Stimulated activated CD8-positive, alpha-beta memory T cell treated with anti-CD3 and anti-CD28 coated beads, Interleukin-4, amount 100 ng/mL, for 48 hours (primary cell): Measurements from ENCODE around the gene ESAM.

ENCODE experiments used
- DNase-seq: peaks from one replicate; pipeline ENCODE4 v3.0.0-alpha.2; 2020

The ESAM gene, protein sequence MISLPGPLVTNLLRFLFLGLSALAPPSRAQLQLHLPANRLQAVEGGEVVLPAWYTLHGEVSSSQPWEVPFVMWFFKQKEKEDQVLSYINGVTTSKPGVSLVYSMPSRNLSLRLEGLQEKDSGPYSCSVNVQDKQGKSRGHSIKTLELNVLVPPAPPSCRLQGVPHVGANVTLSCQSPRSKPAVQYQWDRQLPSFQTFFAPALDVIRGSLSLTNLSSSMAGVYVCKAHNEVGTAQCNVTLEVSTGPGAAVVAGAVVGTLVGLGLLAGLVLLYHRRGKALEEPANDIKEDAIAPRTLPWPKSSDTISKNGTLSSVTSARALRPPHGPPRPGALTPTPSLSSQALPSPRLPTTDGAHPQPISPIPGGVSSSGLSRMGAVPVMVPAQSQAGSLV

GRCh38 chr11:124762105-124762623 is at the start of gene ESAM:
Gene ESAM, minus strand, starts transcription at chr11:124762290. Its CDS starts 136 bp downstream, at chr11:124762154.
- DNase-seq = peak; percentile 79

DNA sequence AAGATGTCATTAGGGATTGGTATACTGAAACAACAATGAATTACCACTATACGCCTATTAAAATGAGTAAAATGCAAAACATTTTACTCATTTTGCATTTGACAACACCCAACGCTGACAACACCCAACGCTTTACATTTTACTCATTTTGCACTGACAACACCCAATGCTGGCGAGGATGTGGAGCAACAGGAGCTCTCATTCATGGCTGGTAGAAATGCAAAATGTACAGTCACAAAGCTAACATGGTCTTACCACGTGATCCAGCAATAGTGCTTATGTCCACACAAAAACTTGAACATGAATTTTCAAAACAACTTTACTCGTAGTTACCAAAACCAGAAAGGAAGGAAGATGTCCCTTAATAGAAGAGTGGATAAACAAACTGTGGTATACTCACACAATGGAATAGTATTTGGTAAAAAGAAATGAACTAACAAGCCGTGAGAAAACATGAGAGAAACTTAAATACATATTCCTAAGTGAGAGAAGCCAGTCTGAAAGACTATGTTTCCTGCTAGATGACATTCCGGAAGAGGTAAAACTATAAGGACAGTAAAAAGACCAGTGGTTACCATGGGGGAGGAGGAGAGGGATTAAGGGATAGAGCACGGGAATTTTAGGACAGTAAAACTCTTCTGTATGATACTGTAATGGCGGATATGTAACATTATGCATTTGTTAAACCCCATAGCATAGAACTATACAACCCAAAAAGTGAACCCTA is 49.5 kb upstream of the ESAM start:
- DNase-seq = no peak

GRCh38 chr11:124807660-124808270 is 45.7 kb upstream of the ESAM start:
- DNase-seq = no peak

GRCh38 chr11:124807201-124807600 is 45.1 kb upstream of the ESAM start:
- no peak for DNase-seq

- no peak for DNase-seq
Observed at GRCh38 chr11:124804884-124805283, 42.8 kb upstream of the ESAM start.

GRCh38 chr11:124801636-124802312 is 39.7 kb upstream of the ESAM start:
- no peak for DNase-seq

- DNase-seq = no peak
Observed at GRCh38 chr11:124801014-124801413, 38.9 kb upstream of the ESAM start.

- peak; percentile 88 for DNase-seq
Observed at GRCh38 chr11:124800226-124800929, 38.3 kb upstream of the ESAM start, which contains the start of gene MSANTD2. Gene MSANTD2, minus strand, starts transcription at chr11:124800406. Its CDS starts 26 bp downstream, at chr11:124800380.

DNA sequence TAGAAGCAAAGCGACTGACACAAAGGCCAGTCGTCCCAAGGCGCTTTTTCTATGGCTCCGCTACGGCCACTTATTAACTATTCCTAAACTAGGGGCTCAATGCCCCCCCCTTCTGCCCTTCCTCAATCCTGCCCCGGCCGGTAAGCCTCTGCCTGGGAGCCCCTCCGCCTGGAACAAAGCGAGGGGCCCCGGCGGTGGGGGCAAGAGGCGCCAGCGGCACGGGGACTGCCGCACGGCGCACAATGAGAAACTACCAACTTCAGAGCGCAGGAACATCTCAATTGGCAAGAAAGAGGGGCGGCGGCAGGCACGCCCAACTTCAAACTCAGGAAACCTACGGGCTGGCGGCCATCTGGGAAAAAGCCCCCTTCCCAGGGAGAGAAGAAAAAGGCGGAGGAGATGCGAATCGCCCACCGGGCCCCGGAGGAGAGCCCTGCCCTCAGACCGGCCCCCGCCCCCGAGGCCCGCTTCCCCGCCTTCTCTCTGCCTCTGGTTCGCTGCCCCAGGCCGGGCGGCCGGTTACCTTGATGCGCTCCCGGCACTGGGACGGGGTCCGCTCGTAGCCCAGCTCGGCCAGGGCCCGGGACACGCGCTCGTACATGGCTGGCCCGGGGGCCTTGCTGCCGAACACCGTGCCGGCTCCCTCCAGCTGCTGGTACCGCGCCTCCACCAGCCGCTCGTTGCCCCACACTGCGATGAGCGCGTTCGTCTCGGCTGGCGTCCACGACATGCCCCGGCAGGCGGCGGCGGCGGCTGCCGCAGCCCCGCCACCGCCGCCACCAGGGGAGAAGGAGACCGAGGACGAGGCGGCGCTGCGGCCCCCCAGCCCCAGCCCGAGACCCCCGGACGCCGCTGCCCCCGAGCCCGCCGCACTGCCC is 37.5 kb upstream of the ESAM start:
- DNase-seq = peak; percentile 63

GRCh38 chr11:124798991-124799347 is 36.9 kb upstream of the ESAM start:
- no peak for DNase-seq

DNA sequence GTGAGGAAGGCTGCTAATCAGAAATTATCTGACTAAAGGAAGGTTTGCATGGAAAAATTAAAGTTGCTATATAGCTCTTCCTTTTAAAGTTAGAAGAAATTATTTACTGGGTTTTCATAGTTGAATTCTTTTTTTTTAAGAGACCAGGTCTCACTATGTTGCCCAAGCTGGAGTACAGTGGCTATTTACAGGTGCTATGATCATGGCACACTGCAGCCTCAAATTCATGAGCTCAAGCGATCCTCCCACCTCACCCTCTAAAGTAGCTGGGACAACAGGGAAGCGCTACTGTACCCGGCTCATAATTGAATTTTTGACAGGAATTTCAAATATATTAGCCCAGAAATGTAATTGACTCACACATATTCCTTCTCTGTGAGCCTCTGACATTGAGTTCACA is 34.2 kb upstream of the ESAM start:
- no peak for DNase-seq

DNA sequence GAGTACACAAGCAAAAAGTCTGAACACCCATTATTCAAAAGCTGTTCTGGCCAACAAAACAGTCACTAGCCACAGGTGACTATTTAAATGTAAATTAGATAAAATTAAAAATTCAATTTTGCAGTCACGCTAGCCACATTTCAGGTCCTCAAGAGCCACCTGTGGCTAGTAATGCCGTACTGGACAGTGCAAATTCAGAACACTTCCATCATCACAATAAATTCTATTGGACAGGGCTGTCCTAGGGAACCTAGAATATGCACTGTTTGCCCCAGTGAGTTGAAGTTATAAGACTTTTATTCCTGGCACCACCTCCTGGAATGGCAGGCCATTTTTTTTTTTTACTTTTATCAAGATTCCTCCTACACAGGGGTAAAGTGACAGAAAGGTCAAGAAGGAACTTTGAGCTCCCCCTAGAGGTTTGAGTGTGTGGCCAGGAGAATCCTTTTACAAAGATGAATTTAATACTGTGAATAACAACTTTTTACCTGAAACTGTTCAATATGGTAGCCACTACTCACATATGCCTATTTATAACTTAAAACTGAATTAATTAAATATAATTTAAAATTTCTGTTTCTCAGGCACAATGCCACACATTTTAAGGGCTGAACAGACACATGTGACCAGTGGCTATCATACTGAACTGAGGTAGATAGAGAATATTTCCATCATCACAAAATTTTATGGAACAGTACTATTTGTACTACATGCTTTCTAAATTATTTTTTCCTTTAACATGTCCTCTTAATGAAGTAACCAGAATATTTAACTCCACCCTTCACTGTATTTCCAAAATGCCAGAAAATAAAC is 31.6 kb upstream of the ESAM start:
- DNase-seq = no peak

DNA sequence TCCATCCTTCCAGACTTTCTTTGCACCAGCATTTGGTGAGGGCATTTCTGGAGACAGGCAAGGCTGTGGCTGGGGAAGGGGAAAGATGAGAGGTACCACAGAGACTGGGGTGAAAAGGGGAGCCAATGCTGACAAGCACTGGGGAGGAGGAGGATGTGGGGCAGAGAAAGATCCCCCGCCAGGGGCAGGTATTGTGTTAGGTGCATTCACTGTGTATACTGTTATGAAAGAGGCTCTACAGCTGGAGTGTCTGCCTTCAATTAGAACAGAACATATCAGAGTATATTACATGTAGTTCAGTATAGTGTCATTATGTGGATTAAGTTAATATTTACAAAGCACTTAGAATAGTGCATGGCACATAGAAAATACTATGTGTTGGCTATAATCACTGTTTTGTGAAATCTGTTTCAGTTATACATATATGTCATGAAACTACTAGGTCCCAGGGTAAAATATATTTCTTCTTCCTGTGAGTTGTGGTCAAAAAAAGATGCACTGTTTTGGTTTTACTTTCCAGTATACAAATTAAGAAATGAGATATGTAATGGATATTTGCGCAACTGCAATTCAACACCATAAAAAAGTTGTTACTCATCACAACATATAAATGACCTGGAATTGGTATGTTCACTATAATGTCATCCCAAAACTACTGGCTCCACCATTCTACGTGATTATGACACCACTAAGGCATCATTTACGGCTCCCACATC is 29.7 kb upstream of the ESAM start:
- DNase-seq = no peak

- DNase-seq = no peak
Observed at GRCh38 chr11:124788521-124788920, 26.4 kb upstream of the ESAM start.

- no peak for DNase-seq
Observed at GRCh38 chr11:124784051-124784450, 22.0 kb upstream of the ESAM start.

GRCh38 chr11:124783002-124783401 is 20.9 kb upstream of the ESAM start:
- DNase-seq = no peak

DNA sequence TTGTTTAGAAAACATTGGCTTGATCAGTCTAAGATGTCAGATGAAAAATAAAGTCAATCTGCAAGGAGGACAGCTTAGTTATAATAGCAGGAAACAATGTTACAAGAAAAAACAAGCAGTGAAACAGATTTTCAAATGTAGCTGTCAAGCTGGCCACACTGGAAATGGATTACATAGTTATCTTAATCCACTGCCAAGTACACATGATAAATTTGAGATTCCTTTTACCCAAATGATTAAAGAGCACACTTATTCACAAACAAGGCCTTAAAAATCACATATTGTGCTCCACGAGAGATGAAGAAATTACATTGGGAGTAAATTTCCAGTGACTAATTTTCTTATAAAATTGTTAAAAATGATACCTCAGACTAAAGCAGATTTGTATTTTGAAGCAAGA is 17.5 kb upstream of the ESAM start:
- no peak for DNase-seq

DNA sequence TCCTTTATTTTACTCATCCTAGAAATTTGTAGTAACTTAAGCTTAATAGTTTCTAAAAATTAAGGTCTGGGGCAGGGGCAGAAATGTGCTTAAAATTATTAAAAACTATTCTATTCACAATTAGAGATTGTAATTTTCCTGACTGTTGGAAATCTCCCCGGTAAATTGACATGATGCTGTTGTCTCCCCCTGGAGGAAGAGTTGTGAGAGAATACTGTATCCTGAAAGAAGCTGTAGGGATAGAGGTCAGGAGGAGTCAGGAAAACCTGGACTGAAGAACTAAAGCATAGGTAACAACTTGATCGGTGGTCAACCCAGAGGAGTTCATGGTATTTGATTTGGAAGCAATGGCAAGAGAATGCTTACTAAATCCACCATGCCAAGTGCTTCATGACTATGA is 16.2 kb upstream of the ESAM start:
- DNase-seq = no peak

DNA sequence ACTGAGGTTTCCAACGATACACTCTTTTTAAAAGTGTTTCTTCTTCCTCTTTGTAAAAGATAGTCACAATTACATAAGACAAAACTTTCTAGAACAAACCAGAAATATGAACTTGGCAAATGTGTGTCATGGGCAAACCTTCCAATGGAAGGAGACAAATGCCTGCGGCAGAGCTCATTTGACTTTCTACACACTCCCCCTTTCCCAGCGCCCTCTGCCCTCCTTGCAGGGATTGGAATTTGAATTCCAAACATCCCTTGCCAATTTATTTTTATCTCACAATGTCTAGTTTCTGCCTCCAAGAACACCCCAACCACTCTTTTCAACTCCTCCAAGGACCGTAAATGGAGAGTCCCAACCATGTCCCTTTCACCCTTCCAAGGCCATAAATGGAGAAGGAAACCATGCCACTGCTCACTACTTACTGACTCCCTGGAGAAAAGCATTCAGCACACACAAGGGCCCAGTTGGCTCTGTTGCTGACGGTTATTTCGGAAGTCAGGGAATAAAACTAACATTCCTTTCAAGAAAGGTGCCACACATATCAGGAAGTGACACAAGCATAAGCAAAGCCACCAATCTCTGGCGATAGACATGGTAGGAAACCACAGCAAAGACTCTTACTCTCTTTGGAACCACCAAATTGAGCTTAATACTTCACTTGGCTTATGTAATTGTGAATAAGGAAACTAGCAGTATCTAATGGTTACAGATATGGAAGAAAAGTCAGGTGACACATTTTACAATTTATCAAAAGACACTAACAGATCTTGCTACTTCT is 15.0 kb upstream of the ESAM start:
- no peak for DNase-seq
